UCSD-AML1 (cell line): ENCODE data around the gene CDH13.

Experiments
- DNase-seq: peaks from one replicate; lab custom pipeline; 2025; ENCODE audit not compliant: unreplicated experiment; lab: John Stamatoyannopoulos, UW

The CDH13 gene

DNA sequence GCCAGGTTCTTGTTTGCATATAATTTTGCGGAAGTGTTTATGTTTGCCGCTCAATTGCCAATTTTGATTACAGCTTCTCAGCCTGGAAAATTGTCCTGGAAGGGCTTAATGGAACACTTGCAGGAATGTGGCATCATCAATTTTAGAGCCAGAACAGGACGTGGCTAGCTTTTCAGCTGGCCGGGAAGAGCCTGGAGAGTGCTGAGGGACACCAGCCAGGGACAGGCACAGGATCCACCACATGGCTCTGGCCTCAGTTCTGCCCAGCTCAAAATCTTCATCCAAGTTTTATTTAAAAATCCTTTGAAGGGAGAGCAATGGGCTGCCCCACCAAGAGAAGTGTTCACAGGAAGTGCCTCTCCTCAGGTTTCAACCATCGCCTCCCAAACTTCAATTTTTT, 893.8 kb downstream of the CDH13 start:
- no peak for DNase-seq

- no peak for DNase-seq
These were observed 903.5 kb downstream of the CDH13 start for GRCh38 chr16:83530293-83530692.

DNA sequence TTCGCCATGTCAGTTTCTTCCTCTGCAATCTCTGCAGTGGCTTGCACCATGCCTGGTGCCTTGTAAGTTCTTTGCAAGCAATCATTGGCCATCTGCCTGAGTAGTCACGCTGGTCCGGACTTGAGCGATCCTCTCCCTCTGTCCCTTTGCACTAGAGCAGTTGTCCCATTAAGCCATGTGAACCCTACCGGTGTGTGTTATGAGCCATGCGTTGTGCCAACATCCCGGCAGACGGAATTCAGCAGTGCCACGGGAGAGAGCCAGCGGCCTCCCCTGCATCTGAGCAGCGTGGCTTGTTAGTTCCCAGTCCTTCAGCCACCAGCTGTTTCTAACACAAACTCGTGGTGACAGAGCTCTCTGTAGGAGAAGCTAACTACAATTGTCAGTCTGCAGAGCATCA, 905.9 kb downstream of the CDH13 start:
- DNase-seq = no peak

GRCh38 chr16:83533193-83533592, 906.4 kb downstream of the CDH13 start:
- DNase-seq = no peak

DNA sequence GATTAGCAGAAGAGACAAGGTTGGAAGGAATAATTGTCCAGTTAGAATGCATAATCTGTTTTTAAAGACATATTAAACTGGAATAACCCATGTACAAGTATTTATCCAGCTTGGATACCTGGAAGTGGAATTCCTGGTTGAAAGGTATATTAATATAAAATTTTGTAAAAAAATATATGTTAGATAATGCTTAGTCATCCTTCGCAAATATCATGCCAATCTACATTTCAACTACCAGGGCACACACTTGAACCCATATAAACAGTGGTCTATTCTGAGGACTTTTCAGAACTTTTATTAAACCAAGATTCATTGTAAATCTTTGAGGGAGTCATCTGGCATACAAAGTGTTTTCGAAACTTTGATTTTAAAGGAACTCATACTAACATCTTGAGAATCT, 911.9 kb downstream of the CDH13 start:
- no peak for DNase-seq

- no peak for DNase-seq
These were observed 913.1 kb downstream of the CDH13 start for GRCh38 chr16:83539736-83540490.

GRCh38 chr16:83541231-83541630, 914.5 kb downstream of the CDH13 start:
- no peak for DNase-seq

DNA sequence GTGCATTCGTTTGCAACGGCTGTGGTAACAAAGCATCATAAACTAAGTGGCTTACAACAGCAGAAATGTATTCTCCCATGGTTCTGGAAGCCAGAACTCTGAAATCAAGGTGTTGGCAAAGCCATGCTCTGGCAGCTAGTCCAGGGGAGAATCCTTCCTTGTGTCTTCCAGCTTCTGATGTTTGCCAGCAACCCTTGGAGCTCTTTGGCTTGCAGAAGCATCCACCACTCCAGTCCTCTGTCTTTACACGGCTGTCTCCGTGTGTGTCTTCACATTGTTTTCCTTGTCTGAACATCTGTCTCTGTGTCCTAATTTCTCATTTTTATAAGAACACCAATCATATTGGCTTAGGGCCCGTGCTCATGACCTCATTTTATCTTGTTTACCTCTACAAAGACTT, 915.7 kb downstream of the CDH13 start:
- DNase-seq = no peak

- no peak for DNase-seq
These were observed 922.8 kb downstream of the CDH13 start for GRCh38 chr16:83549316-83550182.

DNA sequence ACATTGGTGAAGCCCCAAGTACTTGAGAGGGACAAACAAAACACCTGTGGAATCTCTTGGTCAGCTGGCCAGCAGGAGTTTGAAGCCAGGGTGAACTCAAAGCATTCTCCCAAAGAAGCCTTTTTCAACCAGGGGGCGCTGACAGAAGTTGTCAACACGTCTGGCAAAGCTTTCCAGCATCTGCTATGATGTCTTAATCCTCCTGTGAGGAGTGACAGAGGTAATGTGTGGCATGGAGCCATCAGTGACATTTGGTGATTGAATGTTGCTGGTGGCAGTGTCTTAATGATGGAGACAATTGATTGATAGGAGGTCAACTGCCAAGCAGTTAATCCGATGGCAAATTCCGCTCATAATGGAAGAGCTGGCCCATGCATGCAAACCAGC, 923.4 kb downstream of the CDH13 start:
- DNase-seq = no peak

DNA sequence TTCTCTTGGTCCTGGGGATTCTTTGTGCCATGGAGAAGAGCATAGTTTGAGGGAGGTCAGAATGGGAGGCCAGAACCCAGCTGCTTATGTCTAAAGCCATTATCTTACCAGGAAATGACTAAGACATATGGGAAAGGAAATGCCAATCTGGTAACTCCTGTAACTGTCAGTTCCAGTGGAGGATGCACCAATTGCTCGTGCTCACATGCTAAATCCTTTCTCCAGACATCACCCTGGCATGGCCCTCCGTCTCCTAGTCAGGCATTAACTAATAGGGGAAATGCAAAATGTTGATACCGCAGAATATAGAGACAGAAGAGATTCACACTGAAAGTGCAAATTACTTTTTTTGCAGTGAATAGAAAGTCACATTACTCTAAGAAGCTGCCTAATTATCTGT, 925.5 kb downstream of the CDH13 start:
- DNase-seq = no peak

DNA sequence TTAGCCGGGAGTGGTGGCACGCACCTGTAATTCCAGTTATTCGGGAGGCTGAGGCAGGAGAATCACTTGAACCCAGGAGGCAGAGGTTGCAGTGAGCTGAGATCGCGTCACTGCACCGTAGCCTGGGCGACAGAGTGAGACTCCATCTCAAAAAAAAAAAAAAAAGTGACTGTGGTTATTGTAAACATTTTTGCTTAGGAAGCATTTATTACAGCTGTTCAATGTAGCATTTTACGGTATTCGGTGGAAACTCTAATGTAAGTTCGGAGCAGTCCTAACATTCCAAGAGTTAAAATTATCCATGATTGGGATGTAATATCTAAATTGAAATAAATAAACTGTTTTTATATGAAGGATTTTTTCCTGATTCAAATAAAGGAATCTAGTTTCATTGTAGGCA, 926.2 kb downstream of the CDH13 start:
- no peak for DNase-seq

GRCh38 chr16:83554096-83554495, 927.3 kb downstream of the CDH13 start:
- DNase-seq = no peak

- DNase-seq = no peak
These were observed 927.8 kb downstream of the CDH13 start for GRCh38 chr16:83554540-83554939.

DNA sequence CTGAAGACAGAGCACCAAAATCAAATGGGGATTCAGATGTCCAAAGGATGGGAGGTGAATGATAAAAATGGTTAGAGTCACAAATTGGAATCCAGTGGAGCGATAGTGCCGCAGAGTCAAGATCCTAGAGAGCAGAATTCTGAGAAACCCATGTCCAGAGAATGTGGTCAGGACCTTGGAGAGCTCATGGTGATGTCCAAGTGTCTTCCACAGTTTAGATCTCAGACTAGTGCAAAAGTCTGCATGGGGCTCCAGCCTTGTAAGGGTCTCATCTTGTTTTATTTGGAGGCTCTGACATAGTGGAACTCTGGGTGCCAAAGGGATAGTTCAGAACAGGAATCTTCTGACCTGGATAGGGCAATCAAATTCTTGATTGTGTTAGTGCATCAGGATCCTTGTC, 935.1 kb downstream of the CDH13 start:
- DNase-seq = no peak

DNA sequence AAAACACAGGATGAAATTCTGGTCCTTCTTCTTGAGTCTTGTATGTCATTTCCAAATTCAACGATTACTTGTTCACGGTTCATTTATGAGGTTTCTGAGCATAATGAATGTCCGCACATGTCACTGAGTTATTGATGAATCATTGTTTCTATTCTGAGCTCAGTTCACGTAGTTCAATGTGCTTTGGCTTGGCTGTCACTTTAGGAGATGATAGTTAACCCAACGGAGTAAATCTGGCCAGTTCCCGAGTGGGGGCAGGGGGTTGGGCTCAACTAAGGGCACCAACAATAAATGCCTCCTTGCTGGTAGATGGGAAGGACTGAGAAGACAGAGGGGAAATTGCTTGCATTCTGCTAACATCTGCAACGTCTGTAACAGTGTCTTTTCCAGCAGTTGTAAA, 941.6 kb downstream of the CDH13 start:
- DNase-seq = no peak

- DNase-seq = no peak
These were observed 947.6 kb downstream of the CDH13 start for GRCh38 chr16:83574388-83574787.

GRCh38 chr16:83577078-83577745, 950.4 kb downstream of the CDH13 start:
- DNase-seq = no peak

DNA sequence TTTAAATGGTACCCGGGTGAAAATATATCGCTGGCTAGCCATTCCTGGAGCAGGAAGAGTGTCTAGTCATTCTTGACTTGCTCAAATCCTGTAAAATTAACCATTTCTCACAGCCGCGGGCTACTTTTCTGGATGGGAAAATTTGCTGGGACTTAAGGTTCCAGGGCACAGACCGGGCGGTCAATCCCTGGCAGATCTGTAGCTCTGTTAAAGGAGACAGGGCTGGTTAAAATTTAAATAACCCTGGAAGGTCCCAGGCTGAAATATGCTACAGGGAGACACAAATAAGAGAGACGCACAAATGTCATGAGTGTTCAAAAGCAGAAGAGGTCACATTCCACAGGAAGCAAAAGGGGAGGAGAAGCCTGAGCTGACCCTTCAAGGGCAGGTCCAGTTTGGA, 951.4 kb downstream of the CDH13 start:
- no peak for DNase-seq

DNA sequence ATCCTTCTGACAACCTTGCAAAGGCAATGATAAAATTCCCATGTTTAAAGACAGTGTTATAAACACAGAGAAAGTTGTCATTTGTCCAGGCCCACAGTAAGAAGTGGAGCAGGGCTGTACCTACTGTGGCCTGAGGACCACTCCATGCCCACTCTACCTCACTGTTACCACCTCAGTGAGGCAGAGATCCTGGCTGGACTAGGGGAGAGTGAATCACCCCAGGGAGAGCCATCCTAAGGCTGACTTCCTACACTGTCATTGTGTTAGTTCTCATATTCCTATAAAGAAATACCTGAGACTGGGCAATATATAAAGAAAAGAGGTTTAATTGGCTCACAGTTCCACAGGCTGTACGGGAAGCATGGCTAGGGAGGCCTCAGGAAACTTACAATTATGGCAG, 952.3 kb downstream of the CDH13 start:
- no peak for DNase-seq

- no peak for DNase-seq
These were observed 952.7 kb downstream of the CDH13 start for GRCh38 chr16:83579436-83579835.

- DNase-seq = no peak
These were observed 954.3 kb downstream of the CDH13 start for GRCh38 chr16:83581082-83581481.
